Raji (cell line): Measurements from ENCODE around the gene CYB5B.

Source experiments
- POLR2A ChIP-seq: IDR thresholded peaks from 2 replicates; pipeline ENCODE4 v1.6.1; 2011; ENCODE audit warnings: low read depth, low read length, control low read depth; ENCODE audit not compliant: insufficient read depth

The CYB5B gene

GRCh38 chr16:69424053-69424934 lies at the start of gene CYB5B:
TSS of gene CYB5B (plus strand) at chr16:69424619. CDS start at chr16:69424684, 65 bp downstream.
- peak; percentile 96 for TF ChIP-seq POLR2A

GRCh38 chr16:69376393-69377059 lies 47.9 kb upstream of the CYB5B start:
- TF ChIP-seq POLR2A: no peak

- no peak for TF ChIP-seq POLR2A
Observed at GRCh38 chr16:69378036-69378435, 46.4 kb upstream of the CYB5B start.

GRCh38 chr16:69378760-69379159 lies 45.7 kb upstream of the CYB5B start:
- TF ChIP-seq POLR2A: no peak

GRCh38 chr16:69381231-69381630 lies 43.2 kb upstream of the CYB5B start:
- TF ChIP-seq POLR2A: no peak

GRCh38 chr16:69382421-69382820 lies 42.0 kb upstream of the CYB5B start:
- no peak for TF ChIP-seq POLR2A

GRCh38 chr16:69384974-69385373 lies 39.4 kb upstream of the CYB5B start:
- TF ChIP-seq POLR2A: 0 out of 2 replicates have a peak, but pooled peaks have one; percentile 19

- no peak for TF ChIP-seq POLR2A
Observed at GRCh38 chr16:69386596-69386995, 37.8 kb upstream of the CYB5B start.

GRCh38 chr16:69393898-69394849 lies 30.2 kb upstream of the CYB5B start:
- TF ChIP-seq POLR2A: no peak

GRCh38 chr16:69395859-69396186 lies 28.6 kb upstream of the CYB5B start:
- no peak for TF ChIP-seq POLR2A

- TF ChIP-seq POLR2A: no peak
Observed at GRCh38 chr16:69396187-69397061, 28.0 kb upstream of the CYB5B start.

- no peak for TF ChIP-seq POLR2A
Observed at GRCh38 chr16:69397821-69398521, 26.4 kb upstream of the CYB5B start.

GRCh38 chr16:69399361-69399760 lies 25.1 kb upstream of the CYB5B start:
- no peak for TF ChIP-seq POLR2A

- TF ChIP-seq POLR2A: no peak
Observed at GRCh38 chr16:69402439-69402838, 22.0 kb upstream of the CYB5B start.
